ENCODE results near the gene GPR37L1. TPM values are rescaled to one million over a fixed set of nuclear protein-coding genes. Genes with fewer than 3 reads are reported as not detected.

The GPR37L1 gene
- total and polyA plus RNA-seq, 2 of the 4 experiments (the other 2 are of a cell fraction): 0.02 TPM; not detected in 1

DNA sequence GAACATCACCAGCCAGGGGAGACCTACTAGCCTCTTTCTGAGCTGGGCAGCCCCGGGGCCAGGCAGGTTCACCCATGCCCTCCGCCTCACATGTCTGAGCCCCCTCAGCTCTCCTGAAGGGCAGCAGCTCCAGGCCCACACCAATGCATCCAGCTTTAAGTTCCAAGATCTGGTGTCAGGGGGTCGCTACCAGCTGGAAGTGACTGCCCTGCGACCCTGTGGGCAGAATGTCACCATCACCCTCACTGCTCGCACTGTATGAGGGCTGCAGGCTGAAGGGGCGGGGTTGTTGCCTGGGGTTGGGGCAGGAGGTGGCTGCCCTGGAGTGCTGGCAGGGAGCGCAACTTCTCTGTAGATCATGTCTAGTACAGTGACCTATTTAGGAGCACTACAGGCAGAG lies 46.1 kb downstream of the GPR37L1 start:
- no peak for TF ChIP-seq FOS (IDR thresholded peaks at IDR 0.05; ENCODE audit: low read depth, low read length)
- dilution Hi-C loops (cut with HindIII; ENCODE audit: low sequenced_read_pairs, unreplicated experiment) (no loop called here), in situ Hi-C loops (cut with MboI; ENCODE audit: low sequenced_read_pairs) (no loop called here), intact Hi-C loops (cut with micrococcal nuclease) (loop anchor here (10.0 kb wide), 1 partner anchor 894 kb away; no protein-coding TSS in a partner anchor)
- Histone ChIP-seq H3K4me1 (ENCODE audit: control insufficient read depth, insufficient read depth, low read length) (no peaks in the 10 kb centered on the region), H3K18ac (ENCODE audit: low read depth, low read length) (no peak overlapping the region), H4K91ac (ENCODE audit: insufficient read depth, low read depth, low read length) (no peak overlapping the region), H3K4me3 (ENCODE audit: insufficient read depth, low read depth, low read length) (no peak overlapping the region), H3K9ac (ENCODE audit: low read depth, low read length) (no peak overlapping the region), H3K23ac (ENCODE audit: low read depth, low read length) (no peak overlapping the region), H3K14ac (replicated peaks; ENCODE audit: low read depth, low read length) (no peak overlapping the region), H4K8ac (ENCODE audit: low read depth in 2 of 2, low read length in 2 of 2) (no peak overlapping the region), H3K9me1 (ENCODE audit: insufficient read depth, low read length) (no peaks in the 10 kb centered on the region), H4K20me1 (ENCODE audit: insufficient read depth, low read length) (no peaks in the 10 kb centered on the region), H3K4me2 (ENCODE audit: low read depth, low read length) (no peak overlapping the region), H2BK20ac (ENCODE audit: low read depth, low read length) (no peak overlapping the region), H2AK9ac (replicated peaks; ENCODE audit: low read depth, low read length, poor library complexity) (no peak overlapping the region), H3K9me3 (ENCODE audit: control insufficient read depth, insufficient read depth, low read length) (no peaks in the 10 kb centered on the region), H2AFZ (replicated peaks; ENCODE audit: low read length, poor library complexity) (no peak overlapping the region), H4K5ac (ENCODE audit: low read depth, low read length) (no peak overlapping the region), H2BK15ac (ENCODE audit: low read depth, low read length) (no peak overlapping the region), H2BK120ac (ENCODE audit: low read depth, low read length) (no peak overlapping the region), H2BK5ac (ENCODE audit: low read depth, low read length, poor library complexity, severe bottlenecking) (no peak overlapping the region), H3K56ac (ENCODE audit: extremely low read depth, insufficient read depth, low read length) (no peak overlapping the region), H2AK5ac (ENCODE audit: low read depth, low read length) (no peak overlapping the region), H3K27me3 (ENCODE audit: control insufficient read depth, insufficient read depth, low read length) (peaks cover 36% of the 10 kb centered on the region), H3K36me3 (ENCODE audit: control insufficient read depth, insufficient read depth, low read length) (no peaks in the 10 kb centered on the region), H3K27ac (ENCODE audit: insufficient read depth, low read length) (no peak overlapping the region), H3K4ac (ENCODE audit: low read depth, low read length) (no peak overlapping the region), H3K79me1 (ENCODE audit: low read depth in 1 of 2, low read length in 2 of 2) (no peaks in the 10 kb centered on the region)
- POLR2A ChIA-PET (ENCODE audit: unreplicated experiment): no interaction called here
- DNase-seq: no peak
- CTCF ChIA-PET: no interaction called here
- no TSS peak for BruUV-seq (replicated peaks)
- no CpG with 5 or more reads among the region's 7 CpGs for WGBS, 2 experiments (ENCODE audit: extremely low coverage in 2 of 2, insufficient read length in 1 of 2)
- no peak for ATAC-seq (ENCODE audit: low read depth)

Measured in IMR-90 (cell line).